Islet precursor cell (in vitro differentiated cells): Measurements from ENCODE around the gene KCTD19.
"Not testable (repeated sequence)": the region's sequence is repeated elsewhere in the genome, so short reads cannot be mapped to it uniquely, and the experiment has no call there.

Experiments
- DNase-seq: peaks from one replicate; pipeline ENCODE4 v3.0.0-alpha.2; 2018

Gene KCTD19

DNA sequence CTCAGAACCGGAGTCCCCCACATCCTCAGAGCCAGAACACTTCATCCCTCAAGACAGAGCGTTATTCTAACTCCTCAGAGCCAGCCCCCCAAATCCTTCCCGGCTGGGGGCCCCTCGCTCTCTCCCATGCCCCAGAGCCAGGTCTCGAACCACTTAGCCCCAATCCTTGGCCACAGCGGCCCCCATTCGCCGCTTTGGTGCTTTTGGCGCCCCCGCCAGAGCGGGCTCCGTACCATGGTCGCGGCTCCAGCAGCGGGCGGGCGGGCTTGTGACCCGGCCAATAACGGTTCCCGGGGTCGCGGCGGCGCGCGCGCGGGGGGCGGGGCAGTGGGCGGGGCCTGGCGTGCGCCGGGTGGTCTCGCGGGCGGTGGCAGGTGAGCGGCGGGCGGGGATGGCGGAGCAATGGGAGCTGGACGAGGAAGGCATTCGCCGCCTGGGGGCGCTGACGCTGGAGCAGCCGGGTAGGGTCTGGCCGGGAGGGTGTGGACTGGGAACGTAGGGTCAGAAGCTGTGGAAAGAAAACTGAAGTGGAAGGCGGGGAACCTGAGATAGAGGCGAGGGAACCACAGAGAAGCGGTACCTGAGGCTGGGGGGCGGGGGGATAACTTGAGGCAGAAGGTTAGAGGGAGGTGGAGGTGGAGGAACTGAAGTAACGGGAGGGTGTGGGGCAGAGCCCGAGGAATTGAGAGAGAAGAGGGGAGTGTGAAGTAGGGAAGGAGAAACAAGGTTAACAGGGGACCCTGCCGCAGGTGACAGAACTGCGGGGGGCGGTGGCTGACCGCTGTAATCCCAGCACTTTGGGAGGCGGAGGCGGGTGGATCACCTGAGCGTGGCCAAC is at the start of gene KCTD19, which contains the start of gene LRRC36:
TSS of gene KCTD19 (minus strand) at position 270 of the 838 bp plus-strand sequence. CDS start at position 236, 34 bp downstream.
TSS of gene LRRC36 (plus strand) at position 344 of the 838 bp plus-strand sequence. CDS start at position 392, 48 bp downstream.
- DNase-seq = peak; percentile 94

DNA sequence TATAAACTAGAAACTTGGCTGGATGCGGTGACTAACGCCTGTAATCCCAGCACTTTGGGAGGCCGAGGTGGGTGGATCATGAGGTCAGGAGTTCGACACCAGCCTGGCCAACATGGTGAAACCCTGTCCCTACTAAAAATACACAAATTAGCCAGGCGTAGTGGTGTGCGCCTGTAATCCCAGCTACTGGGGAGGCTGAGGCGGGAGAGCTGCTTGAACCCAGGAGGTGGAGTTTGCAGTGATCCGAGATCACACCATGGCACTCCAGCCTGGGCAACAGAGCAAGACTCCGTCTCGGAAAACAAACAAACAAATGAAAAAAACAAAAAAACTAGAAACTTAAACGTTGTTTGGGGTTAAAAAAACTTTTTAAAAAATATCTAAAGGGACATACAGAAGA is 49.5 kb upstream of the KCTD19 start:
- not testable (repeated sequence) for DNase-seq

- no peak for DNase-seq
These were observed 46.1 kb upstream of the KCTD19 start for GRCh38 chr16:67372664-67373063.

GRCh38 chr16:67370661-67371060 is 44.1 kb upstream of the KCTD19 start:
- DNase-seq = no peak

GRCh38 chr16:67364600-67365235 is 38.2 kb upstream of the KCTD19 start:
- no peak for DNase-seq

DNA sequence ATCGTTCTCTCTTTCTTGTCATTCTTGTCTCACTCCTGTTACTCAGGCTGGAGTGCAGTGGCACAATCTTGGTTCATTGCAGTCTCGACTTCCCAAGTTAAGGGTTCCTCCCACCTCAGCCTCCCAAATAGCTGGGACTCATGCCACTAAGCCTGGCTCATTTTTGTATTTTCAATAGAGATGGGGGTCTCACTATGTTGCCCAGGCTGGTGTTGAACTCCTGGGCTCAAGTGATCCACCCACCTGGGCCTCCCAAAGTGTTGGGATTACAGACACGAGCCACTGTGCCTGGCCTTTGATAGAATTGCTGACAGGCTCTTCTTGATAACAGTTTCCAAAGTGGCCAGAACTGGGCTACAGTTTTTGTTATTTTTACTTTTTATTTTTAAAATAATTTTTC is 34.5 kb upstream of the KCTD19 start:
- no peak for DNase-seq

DNA sequence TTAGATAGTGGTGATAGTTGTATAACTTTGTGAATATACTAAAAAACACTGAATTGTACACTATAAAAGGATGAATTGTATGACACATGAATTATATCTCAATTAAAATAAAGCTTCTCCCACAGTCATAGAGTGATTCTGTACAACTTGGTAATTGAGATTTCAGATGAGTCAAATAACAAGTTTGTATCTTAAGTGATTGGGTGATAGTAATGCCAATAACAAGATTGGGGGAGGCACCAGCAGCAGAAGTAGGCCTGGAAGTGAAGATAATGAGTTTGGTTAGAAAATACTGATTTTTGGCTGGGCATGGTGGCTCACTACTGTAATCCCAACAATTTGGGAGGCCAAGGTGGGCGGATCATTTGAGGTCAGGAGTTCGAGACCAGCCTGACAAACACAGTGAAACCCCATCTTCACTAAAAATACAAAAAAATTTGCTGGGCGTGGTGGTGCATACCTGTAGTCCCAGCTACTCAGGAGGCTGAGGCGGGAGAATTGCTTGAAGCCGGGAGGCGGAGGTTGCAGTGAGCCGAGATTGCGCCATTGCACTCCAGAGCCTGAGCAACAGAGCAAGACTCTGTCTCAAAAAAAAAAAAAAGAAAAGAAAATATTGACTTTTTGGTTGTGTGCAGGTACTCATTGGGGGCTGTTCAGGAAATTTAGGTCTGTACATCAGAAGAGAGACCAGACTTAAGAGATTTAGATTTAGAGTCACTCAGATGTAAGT is 33.2 kb upstream of the KCTD19 start:
- not testable (repeated sequence) for DNase-seq

DNA sequence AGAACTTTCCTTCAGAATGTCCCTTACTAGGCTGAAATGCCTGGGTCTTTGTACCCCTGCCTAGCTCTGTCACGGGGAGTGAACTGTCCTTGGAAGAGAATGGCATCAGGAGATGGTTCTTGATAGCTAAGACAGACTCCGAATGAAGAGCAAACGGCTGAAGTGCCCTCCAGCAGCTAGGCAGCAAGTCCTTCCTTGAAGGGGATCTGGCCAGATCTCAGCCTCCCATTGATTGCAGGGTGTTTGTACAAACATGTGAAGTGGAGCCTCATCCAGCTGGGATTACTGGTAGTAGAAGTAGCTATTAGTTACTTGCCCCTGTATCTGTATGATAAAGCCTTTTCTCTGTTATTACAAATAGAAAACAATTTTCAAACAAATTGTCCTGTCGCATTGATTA is 31.0 kb upstream of the KCTD19 start:
- no peak for DNase-seq

GRCh38 chr16:67356396-67356795 is 29.9 kb upstream of the KCTD19 start:
- no peak for DNase-seq

DNA sequence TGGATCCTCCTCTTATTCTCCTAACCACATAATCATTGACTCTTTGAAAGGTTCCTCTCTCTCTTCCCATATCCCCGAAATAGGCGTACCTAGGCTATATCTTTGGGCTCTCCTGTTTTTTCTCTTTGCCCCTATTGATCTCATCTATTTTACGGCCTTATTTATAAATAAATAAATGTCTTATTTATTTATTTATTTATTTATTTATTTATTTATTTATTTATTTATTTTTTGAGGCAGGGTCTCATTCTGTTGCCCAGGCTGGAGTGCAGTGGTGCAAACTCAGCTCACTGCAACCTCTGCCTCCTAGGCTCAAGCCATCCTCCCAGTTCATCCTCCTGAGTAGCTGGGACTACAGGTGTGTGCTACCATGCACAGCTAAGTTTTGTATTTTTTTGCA is 25.9 kb upstream of the KCTD19 start:
- not testable (repeated sequence) for DNase-seq

GRCh38 chr16:67350324-67350723 is 23.8 kb upstream of the KCTD19 start:
- no peak for DNase-seq

DNA sequence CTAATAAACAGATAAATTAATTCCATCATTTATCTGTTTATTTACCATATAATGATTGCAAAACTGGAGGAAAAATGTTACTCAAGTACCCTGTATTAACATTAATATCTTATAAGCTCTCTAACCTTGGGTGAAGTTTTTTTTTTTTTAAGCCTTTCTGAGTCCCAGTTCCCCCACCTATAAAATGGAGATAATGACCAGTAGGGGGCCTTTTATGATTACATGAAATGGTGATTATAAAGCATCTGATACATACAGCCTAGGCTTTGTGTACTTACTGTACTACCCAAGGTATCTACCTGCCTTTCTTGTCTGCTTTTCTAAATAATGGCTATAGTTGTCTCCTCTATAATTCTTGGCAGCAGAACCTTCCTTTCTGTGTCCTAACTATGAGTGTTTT is 22.6 kb upstream of the KCTD19 start:
- no peak for DNase-seq

DNA sequence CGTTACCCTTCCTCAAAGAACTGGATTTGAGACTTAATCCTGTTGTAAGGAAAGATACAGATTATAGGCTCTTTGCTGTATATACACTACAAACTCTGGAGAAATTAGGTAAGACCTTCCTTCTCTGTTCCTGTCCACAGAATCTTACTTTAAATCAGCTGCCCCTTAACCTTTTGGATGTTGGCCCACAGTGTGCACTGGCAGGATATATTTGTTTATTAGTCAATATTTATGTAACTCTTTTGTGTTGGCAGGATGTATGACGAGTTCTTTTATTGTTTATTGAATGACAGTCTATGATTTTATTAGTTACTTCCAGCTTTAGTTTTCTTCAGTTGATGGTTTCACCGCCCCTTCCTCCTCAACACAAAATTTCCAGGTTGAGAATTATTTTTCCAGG is 19.8 kb upstream of the KCTD19 start:
- DNase-seq = no peak

DNA sequence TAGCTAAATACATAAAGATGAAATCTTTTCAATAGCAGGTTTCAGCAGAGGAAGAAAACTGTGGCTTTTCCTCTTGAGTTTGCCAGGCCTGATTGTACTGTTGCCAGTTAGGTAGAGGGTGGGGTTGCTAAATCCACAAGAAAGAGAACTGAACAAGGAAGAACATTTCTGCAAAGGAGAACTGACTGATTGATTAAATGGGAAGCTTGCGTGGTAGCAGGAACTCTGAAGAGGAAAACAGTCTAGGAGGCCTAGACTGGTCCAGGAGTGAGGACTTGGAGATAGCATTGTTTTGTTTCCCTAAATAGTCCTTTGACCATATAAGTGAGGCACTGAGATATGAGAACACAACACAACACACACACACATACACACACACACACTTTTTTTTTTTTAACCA is 18.9 kb upstream of the KCTD19 start:
- DNase-seq = no peak

GRCh38 chr16:67342616-67343015 is 16.1 kb upstream of the KCTD19 start:
- no peak for DNase-seq

- DNase-seq = no peak
These were observed 14.7 kb upstream of the KCTD19 start for GRCh38 chr16:67341250-67341649.

DNA sequence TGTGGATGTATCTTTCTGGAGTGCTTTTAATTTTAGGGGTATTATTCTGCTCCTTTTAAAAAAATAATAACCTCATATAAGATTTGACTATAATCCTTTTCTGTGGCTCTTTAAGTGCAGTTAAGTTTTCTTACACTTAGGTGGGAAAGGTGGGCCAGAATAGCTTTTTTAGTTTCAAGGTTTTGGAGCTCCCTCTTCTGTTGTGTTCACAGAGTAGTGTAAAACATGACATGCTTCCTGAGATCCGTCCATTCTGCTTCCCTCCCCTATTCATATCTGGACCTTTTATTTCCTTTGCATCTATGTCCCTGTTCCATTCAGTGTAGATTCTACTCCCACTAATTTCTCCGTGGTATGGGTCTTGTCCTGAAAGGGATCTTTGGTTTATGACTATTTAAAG is 12.9 kb upstream of the KCTD19 start:
- DNase-seq = no peak

- no peak for DNase-seq
These were observed 10.1 kb upstream of the KCTD19 start for GRCh38 chr16:67336648-67337047.

DNA sequence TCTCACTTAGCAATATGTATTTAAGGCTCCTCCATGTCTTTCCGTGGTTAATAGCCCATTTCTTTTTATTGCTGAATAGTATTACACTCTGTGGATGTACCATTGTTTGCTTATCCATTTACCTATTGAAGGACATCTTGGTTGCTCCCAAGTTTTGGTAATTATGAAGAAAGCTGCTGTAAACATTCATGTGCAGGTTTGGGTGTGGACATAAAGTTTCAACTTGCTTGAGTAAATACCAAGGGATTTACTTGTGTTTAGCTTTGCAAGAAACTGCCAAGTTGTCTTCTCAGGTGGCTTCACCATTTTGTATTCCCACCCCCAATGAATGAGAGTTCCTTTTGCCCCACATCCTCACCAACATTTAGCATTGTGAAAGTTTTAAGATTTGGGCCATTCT is 9.6 kb upstream of the KCTD19 start:
- no peak for DNase-seq

GRCh38 chr16:67333315-67333714 is 6.8 kb upstream of the KCTD19 start:
- no peak for DNase-seq

GRCh38 chr16:67329901-67330300 is 3.4 kb upstream of the KCTD19 start:
- no peak for DNase-seq

DNA sequence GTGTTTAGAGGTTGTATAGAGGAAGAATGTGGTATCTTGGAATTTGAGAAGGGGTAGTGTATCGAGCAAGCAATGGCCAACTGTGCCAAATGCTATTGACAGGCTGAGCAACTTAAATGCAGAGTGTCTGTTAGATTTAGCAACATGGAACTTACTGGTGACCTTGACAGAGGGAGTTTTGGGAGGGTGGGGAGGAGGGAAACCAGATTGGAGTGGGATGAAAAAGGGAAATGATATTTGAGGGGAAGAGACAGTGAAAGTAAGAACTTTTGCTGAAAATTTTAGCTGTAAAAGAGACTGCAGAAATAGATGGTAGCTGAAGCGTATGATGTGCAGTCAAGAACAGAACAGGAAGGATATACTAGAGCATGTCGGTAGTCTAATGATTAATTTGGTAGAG is 1.2 kb upstream of the KCTD19 start:
- no peak for DNase-seq

GRCh38 chr16:67326115-67326471 is 448 bp downstream of the KCTD19 start:
- no peak for DNase-seq

DNA sequence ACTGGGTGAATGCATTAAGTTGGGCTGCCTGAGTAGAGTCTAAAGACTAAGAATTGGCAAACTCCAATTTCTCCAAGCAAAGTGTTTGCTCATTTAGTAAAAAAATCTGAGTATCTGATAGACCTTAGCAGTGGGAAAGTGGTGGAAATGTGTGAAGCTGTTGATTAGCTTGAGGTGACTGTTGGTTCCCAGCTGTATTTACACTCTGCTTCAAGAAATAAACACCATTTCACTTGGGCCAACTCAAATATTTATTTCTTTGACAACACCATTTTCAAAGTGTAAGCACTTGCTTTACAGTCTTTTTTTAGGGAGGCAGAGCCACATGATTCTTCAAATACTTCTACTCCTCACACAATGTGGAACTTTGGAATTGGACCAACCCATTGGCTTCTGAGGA is 8.7 kb downstream of the KCTD19 start:
- DNase-seq = no peak
